ENCODE data around the gene CHRNB2.
"Not testable (repeated sequence)": the region's sequence is repeated elsewhere in the genome, so short reads cannot be mapped to it uniquely, and the experiment has no call there.

The CHRNB2 gene

GRCh38 chr1:154567386-154568156, at the start of gene CHRNB2:
CHRNB2 (plus strand) TSS chr1:154567778; CDS start chr1:154568045, 267 bp downstream.
- DNase-seq (ENCODE audit: low spot score) = peak; percentile 70

GRCh38 chr1:154519591-154519991, 48.0 kb upstream of the CHRNB2 start:
- DNase-seq (ENCODE audit: low spot score) = no peak

- no peak for DNase-seq (ENCODE audit: low spot score)
Observed at GRCh38 chr1:154520333-154520732, 47.2 kb upstream of the CHRNB2 start.

- DNase-seq (ENCODE audit: low spot score) = no peak
Observed at GRCh38 chr1:154521695-154522094, 45.9 kb upstream of the CHRNB2 start.

GRCh38 chr1:154524881-154525280, 42.7 kb upstream of the CHRNB2 start:
- DNase-seq (ENCODE audit: low spot score) = peak; percentile 57

- DNase-seq (ENCODE audit: low spot score) = no peak
Observed at GRCh38 chr1:154527192-154527591, 40.4 kb upstream of the CHRNB2 start.

- no peak for DNase-seq (ENCODE audit: low spot score)
Observed at GRCh38 chr1:154529308-154529707, 38.3 kb upstream of the CHRNB2 start.

GRCh38 chr1:154531950-154532349, 35.6 kb upstream of the CHRNB2 start:
- DNase-seq (ENCODE audit: low spot score) = not testable (repeated sequence)

- DNase-seq (ENCODE audit: low spot score) = no peak
Observed at GRCh38 chr1:154533952-154534844, 33.4 kb upstream of the CHRNB2 start.

GRCh38 chr1:154536570-154536969, 31.0 kb upstream of the CHRNB2 start:
- DNase-seq (ENCODE audit: low spot score) = no peak

- DNase-seq (ENCODE audit: low spot score) = no peak
Observed at GRCh38 chr1:154539486-154540483, 27.8 kb upstream of the CHRNB2 start.

GRCh38 chr1:154541231-154541630, 26.3 kb upstream of the CHRNB2 start:
- no peak for DNase-seq (ENCODE audit: low spot score)

- peak; percentile 87 for DNase-seq (ENCODE audit: low spot score)
Observed at GRCh38 chr1:154546264-154547063, 21.1 kb upstream of the CHRNB2 start.

- DNase-seq (ENCODE audit: low spot score) = no peak
Observed at GRCh38 chr1:154547105-154547732, 20.4 kb upstream of the CHRNB2 start.

GRCh38 chr1:154548028-154548427, 19.6 kb upstream of the CHRNB2 start:
- no peak for DNase-seq (ENCODE audit: low spot score)

GRCh38 chr1:154549202-154549770, 18.3 kb upstream of the CHRNB2 start:
- no peak for DNase-seq (ENCODE audit: low spot score)

GRCh38 chr1:154550070-154550469, 17.5 kb upstream of the CHRNB2 start:
- DNase-seq (ENCODE audit: low spot score) = no peak

- no peak for DNase-seq (ENCODE audit: low spot score)
Observed at GRCh38 chr1:154550657-154551056, 16.9 kb upstream of the CHRNB2 start.

- no peak for DNase-seq (ENCODE audit: low spot score)
Observed at GRCh38 chr1:154551474-154551873, 16.1 kb upstream of the CHRNB2 start.

GRCh38 chr1:154552036-154552435, 15.5 kb upstream of the CHRNB2 start:
- no peak for DNase-seq (ENCODE audit: low spot score)
